Measurements from ENCODE around the gene TACC2.
"Not testable (repeated sequence)": the region's sequence is repeated elsewhere in the genome, so short reads cannot be mapped to it uniquely, and the experiment has no call there.

Gene TACC2, protein sequence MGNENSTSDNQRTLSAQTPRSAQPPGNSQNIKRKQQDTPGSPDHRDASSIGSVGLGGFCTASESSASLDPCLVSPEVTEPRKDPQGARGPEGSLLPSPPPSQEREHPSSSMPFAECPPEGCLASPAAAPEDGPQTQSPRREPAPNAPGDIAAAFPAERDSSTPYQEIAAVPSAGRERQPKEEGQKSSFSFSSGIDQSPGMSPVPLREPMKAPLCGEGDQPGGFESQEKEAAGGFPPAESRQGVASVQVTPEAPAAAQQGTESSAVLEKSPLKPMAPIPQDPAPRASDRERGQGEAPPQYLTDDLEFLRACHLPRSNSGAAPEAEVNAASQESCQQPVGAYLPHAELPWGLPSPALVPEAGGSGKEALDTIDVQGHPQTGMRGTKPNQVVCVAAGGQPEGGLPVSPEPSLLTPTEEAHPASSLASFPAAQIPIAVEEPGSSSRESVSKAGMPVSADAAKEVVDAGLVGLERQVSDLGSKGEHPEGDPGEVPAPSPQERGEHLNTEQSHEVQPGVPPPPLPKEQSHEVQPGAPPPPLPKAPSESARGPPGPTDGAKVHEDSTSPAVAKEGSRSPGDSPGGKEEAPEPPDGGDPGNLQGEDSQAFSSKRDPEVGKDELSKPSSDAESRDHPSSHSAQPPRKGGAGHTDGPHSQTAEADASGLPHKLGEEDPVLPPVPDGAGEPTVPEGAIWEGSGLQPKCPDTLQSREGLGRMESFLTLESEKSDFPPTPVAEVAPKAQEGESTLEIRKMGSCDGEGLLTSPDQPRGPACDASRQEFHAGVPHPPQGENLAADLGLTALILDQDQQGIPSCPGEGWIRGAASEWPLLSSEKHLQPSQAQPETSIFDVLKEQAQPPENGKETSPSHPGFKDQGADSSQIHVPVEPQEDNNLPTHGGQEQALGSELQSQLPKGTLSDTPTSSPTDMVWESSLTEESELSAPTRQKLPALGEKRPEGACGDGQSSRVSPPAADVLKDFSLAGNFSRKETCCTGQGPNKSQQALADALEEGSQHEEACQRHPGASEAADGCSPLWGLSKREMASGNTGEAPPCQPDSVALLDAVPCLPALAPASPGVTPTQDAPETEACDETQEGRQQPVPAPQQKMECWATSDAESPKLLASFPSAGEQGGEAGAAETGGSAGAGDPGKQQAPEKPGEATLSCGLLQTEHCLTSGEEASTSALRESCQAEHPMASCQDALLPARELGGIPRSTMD (N-terminal part only)

DNA sequence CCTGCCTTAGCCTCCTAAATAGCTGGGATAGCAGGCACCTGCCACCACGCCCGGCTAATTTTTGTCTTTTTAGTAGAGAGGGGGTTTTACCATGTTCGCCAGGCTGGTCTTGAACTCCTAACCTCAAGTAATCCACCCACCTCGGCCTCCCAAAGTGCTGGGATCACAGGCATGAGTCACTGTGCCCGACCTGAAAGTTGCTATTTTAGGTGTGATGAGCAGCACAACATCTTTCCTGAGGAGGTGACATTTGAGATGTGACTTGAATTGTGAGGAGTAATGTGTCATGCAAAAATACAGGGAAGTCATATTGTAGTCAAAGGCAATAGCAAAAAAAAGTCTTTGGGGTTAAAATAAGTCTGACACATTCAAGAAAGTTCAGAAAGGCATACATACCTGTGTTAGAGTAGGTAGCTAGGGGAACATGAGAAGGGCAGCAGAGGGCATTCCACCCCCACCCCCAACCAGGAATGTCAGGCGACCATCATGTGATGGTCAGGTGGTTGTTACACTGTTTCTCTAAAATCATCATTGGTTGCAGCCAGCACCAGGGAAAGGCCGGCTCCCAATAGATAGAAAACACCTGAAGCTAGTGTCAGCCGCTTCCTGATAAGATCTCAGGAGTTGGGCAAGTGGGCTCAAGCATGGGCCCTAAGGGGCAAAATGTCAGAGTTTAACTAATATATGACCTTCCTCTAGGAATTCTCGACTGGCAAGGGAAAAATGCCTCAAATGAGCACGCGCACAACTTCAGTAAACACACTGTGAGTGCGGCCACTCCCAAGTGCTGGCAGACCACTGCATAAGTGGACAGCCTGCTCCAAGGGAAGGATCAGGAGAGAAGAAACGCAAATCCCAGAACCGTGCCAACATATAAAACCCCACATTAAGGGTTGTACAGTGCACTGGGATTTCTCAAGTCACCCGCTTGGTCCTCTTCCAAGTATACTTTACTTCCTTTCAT is at the start of gene TACC2:
TSS of gene TACC2 (plus strand) at position 803 of the 964 bp plus-strand sequence. CDS start 32,819 bp downstream, outside the sequence.
- no peak for DNase-seq

DNA sequence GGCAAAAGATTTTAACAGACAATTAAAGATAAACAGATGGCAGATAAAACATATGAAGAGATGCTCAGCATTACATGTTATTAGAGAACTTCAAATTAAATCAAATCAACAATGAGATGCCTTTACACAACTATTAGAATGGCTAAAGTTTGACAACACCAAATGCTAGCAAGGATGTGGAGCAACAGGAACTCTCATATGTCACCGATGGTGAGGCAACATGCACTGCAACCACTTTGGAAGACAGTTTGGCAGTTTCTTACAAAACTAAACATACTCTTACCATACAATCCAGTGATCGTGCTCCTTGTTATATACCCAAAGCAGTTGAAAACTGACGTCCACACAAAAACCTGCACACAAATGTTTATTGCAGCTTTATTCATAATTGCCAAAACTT is 47.4 kb upstream of the TACC2 start:
- no peak for DNase-seq

GRCh38 chr10:121942749-121943416 is 46.1 kb upstream of the TACC2 start:
- no peak for DNase-seq

DNA sequence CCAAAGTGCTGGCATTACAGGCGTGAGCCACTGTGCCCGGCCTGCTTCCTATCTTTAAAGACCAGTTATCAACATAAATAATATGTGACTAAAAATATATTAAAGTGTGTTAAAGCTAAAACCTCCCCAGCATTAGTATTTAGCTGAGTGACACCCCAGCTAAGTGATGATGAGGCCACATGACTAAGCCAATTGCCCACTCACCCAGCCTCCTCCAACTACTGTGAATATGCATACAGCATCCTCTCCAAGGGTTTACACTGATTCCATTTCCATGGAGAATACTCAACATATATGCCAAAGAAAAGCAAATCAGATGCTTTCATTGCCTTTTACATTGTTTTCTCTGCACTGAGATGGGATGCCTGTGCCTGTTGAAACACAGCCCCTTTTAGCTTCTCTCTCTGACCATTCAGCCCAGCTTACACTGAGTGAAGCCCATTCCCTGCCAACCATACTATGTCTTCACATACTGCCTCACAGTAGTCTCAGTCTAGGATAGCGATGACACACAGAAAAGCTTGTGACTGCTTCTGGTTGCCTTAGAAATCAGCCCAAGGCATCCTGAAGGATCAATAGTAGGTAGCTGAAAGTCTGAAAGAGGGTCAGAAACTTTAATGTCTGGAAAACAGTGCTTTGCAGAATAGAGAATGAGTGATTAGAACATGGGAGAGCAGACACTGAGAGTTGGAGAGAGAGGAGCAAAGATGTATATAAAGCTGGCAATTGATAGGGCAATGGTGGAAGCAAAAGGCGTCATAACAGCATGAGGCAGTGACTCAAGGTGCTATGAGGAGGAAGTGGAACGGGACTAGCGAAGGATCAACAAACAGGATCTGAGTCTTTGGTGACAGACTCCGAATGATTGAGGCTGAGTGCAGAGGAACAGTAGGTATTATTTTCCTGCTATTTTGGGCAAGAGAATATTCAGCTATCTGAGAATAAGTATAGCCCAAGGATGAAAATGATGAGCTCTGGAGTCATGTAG is 41.3 kb upstream of the TACC2 start:
- DNase-seq: no peak

DNA sequence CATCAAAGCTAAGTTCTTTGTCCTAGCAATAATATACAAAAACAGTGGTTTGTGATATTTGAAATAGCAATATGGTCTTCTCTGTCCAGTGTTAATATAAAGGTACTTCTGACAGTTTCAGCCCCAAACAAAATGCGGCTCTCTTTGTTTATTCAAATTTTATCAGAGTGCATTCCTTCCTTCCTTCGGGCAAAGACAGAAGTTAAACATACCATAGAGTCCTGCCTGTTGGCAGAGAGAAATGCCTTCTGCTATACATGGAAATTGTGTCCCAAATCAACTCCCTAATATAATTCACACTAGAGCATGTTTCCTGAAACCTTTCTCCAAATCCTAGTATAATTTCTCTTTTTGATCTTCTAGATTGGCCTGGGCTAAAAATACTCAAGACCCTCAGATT is 39.9 kb upstream of the TACC2 start:
- DNase-seq: no peak

- no peak for DNase-seq
Observed at GRCh38 chr10:121949451-121949850, 39.5 kb upstream of the TACC2 start.

GRCh38 chr10:121952226-121952625 is 36.7 kb upstream of the TACC2 start:
- no peak for DNase-seq

GRCh38 chr10:121956111-121957061 is 32.6 kb upstream of the TACC2 start:
- no peak for DNase-seq

DNA sequence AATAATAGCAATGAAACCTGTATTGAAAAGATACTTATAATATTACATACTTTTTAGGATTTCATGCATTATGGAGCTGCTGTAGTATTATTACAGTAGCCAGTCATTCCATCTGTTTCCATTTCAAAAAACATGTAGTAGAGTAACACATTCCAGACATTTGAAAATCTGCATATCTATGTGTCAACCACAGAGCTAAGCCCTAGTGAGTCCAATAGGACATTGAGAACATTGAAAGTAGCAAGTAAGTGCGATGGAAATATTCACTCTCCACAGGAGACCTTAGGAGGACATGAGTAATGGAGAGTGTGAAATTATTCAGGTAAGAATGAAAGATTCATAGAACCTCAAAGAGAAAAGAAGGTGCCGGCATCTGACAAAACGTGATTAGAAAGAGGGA is 29.3 kb upstream of the TACC2 start:
- no peak for DNase-seq

GRCh38 chr10:121961456-121961855 is 27.5 kb upstream of the TACC2 start:
- DNase-seq: no peak

GRCh38 chr10:121965996-121966395 is 23.0 kb upstream of the TACC2 start:
- DNase-seq: no peak

- not testable (repeated sequence) for DNase-seq
Observed at GRCh38 chr10:121969086-121969485, 19.9 kb upstream of the TACC2 start.

- peak; percentile 61 for DNase-seq
Observed at GRCh38 chr10:121974019-121974534, 14.9 kb upstream of the TACC2 start.

DNA sequence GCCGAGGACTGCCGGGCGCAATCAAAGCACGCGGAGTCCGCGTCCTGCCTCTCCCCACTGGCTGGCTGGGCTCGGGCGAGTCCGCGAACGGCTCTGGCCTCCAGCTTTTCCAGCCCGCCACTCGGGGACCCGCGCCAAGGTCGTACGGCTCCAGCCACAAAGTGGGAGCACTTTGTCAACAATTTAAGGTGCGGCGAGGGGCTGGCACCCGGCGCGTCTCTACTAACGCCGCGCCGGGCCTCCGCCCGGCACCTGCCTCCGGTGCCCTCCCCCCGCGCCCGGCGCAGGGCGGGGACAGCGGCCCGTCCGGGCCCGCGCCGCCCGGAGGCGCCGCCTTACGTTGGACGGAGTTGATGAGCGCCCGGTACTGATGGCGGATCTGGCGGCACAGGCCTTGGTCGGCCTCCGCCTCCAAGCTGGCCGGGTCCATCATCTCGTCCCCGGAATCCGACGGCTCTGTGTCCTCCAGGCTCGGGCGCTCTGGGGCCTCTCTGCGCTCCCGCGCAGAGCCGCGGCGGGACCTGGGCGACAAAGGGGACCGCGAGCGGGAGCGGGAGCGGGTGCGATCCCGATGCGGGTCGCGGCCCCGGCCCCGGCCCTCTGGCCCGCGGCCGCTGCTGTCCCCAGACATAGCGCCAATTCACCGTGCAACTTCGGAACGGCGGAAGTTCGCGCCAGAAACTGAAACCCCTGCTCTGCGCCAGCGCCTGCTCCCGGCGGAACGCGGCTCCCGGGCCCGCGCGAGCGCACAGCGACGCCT is 14.2 kb upstream of the TACC2 start, which contains the start of gene NSMCE4A:
TSS of gene NSMCE4A (minus strand) at position 683 of the 760 bp plus-strand sequence. CDS start at position 631, 52 bp downstream.
- peak; percentile 82 for DNase-seq

DNA sequence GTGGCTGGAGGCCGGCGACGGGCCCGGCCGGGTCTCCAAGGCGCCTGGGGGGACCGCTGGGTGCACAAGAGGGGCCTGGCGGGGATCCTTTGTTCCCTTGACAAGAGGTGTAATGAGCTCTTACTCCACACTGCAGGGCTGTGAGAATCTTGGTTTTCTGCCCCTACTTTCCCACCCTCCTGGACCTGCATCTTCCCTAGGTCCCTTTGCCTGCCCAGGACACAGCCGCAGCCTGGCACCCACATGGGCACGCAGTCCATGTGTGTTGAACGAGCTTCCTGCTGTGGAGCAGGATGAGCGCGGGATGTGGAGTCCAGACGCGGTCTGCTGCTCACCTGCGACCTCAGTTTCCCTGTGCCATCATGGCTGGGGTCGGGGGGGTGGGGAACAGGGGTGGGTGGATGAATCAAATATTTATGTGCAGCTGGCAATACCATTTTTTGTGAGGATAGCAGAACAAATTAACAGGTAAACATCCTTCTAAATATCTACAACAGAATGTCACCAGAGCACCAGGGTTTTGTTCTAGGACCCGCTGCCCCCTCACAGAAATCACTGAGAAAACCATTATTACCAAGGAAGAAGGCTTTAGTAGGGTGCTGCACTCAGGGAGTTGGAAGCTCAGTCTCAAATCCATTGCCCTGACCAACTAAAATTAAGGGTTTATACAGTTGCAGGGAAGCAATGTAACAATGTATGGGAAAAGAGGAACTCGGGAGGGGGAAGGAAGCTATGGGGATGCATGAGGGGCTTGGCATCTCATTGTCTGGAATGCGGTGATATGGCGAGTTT is 13.5 kb upstream of the TACC2 start:
- DNase-seq: peak; percentile 13

- DNase-seq: no peak
Observed at GRCh38 chr10:121976607-121977006, 12.4 kb upstream of the TACC2 start.

DNA sequence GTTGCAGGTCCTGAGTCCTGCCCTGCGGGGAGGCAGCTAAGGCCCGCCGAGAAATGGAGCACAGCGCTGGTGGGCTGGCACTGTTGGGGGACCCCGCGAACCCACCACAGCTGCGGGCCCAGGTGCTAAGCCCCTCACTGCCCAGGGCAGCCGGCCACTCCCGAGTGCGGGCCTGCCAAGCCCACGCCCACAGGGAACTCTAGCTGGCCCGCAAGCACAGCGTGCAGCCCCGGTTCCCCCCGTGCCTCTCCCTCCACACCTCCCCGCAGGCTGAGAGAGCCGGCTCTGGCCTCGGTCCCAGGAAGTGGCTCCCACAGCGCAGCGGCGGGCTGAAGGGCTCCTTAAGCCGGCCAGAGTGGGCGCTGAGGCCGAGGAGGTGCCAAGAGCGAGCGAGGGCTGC is 10.5 kb upstream of the TACC2 start:
- no peak for DNase-seq
